T-helper 1 cell treated with Interleukin-12 subunit alpha and Interleukin-12 subunit beta and Interleukin-4 antibody, amounts not matched to agents 30 μg/mL and 1 μg/mL, for 36 hours (primary cell): ENCODE results near the gene OBP2B.

Experiments
- H3K27ac Mint-ChIP-seq: one replicate; pipeline ENCODE4 v1.8.0; 2021; ENCODE audit warnings: mild to moderate bottlenecking, mixed read lengths
- H3K27me3 Mint-ChIP-seq: one replicate; pipeline ENCODE4 v1.8.0; 2021; ENCODE audit warnings: low read depth, mixed read lengths
- H3K36me3 Mint-ChIP-seq: one replicate; pipeline ENCODE4 v1.8.0; 2021; ENCODE audit warnings: low read depth, mixed read lengths
- H3K4me1 Mint-ChIP-seq: one replicate; pipeline ENCODE4 v1.8.0; 2021; ENCODE audit warnings: low read depth, mixed read lengths
- H3K4me3 Mint-ChIP-seq: one replicate; pipeline ENCODE4 v1.8.0; 2021; ENCODE audit warnings: mild to moderate bottlenecking, moderate library complexity, mixed read lengths
- H3K9me3 Mint-ChIP-seq: one replicate; pipeline ENCODE4 v1.8.0; 2021; ENCODE audit warnings: mixed read lengths

The OBP2B gene

GRCh38 chr9:133163504-133164172, 45.4 kb downstream of the OBP2B start, which contains the start of gene GBGT1:
TSS of gene GBGT1 (minus strand) at chr9:133163914. CDS start at chr9:133162412, 1,502 bp downstream.
- peaks cover 6% of the 10 kb centered on the region for H3K36me3 Mint-ChIP-seq
- H3K4me3 Mint-ChIP-seq, result peak within 1 kb of the TSS; percentile 73
- H3K4me1 Mint-ChIP-seq, result peaks cover 2% of the 10 kb centered on the region
- no peak within 1 kb of the TSS for H3K27ac Mint-ChIP-seq
- no peaks in the 10 kb centered on the region for H3K9me3 Mint-ChIP-seq
- H3K27me3 Mint-ChIP-seq, result peaks cover 4% of the 10 kb centered on the region

GRCh38 chr9:133162861-133163503, 46.1 kb downstream of the OBP2B start:
- Mint-ChIP-seq H3K27ac (no peak overlapping the region), H3K9me3 (no peaks in the 10 kb centered on the region), H3K4me3 (peak overlapping the region; percentile 54), H3K27me3 (peaks cover 4% of the 10 kb centered on the region), H3K4me1 (peaks cover 2% of the 10 kb centered on the region), H3K36me3 (peaks cover 6% of the 10 kb centered on the region)

- Mint-ChIP-seq H3K4me1 (peaks cover 2% of the 10 kb centered on the region), H3K36me3 (peaks cover 6% of the 10 kb centered on the region)
Measured at GRCh38 chr9:133161547-133161950, 47.5 kb downstream of the OBP2B start.

GRCh38 chr9:133160742-133161546, 48.1 kb downstream of the OBP2B start:
- Mint-ChIP-seq H3K27ac (no peak overlapping the region), H3K36me3 (peaks cover 6% of the 10 kb centered on the region), H3K27me3 (peaks cover 4% of the 10 kb centered on the region), H3K4me3 (peak overlapping the region; percentile 51), H3K4me1 (peaks cover 2% of the 10 kb centered on the region), H3K9me3 (no peaks in the 10 kb centered on the region)

More at GRCh38 chr9:133161547-133161950, 47.5 kb downstream of the OBP2B start:
- Mint-ChIP-seq H3K27ac (no peak overlapping the region), H3K9me3 (no peaks in the 10 kb centered on the region), H3K27me3 (peaks cover 4% of the 10 kb centered on the region), H3K4me3 (peak overlapping the region; percentile 68)

- no peak overlapping the region for H3K4me3 Mint-ChIP-seq
- H3K36me3 Mint-ChIP-seq, result peaks cover 6% of the 10 kb centered on the region
- H3K4me1 Mint-ChIP-seq, result peaks cover 2% of the 10 kb centered on the region
- no peaks in the 10 kb centered on the region for H3K27me3 Mint-ChIP-seq
- no peak overlapping the region for H3K27ac Mint-ChIP-seq
- H3K9me3 Mint-ChIP-seq, result no peaks in the 10 kb centered on the region
Measured at GRCh38 chr9:133158695-133159094, 50.4 kb downstream of the OBP2B start.
